Progenitor cell of endocrine pancreas (in vitro differentiated cells): ENCODE results near the gene PXDN. TPM values are rescaled to one million over a fixed set of nuclear protein-coding genes. Genes with fewer than 3 reads are reported as not detected.

ENCODE experiments used
- DNase-seq: peaks from one replicate; pipeline ENCODE4 v3.0.0; 2021; ENCODE audit warnings: low spot score; ENCODE audit not compliant: unreplicated experiment
- H3K27ac Mint-ChIP-seq: 2 replicates; pipeline ENCODE4 v1.8.0; 2021; ENCODE audit warnings: mild to moderate bottlenecking, moderate library complexity, mixed read lengths
- H3K27me3 Mint-ChIP-seq: 2 replicates; pipeline ENCODE4 v1.8.0; 2021; ENCODE audit warnings: mixed read lengths
- H3K36me3 Mint-ChIP-seq: 2 replicates; pipeline ENCODE4 v1.8.0; 2022; ENCODE audit warnings: mixed read lengths; ENCODE audit not compliant: insufficient read depth
- H3K4me1 Mint-ChIP-seq: 2 replicates; pipeline ENCODE4 v1.8.0; 2021; ENCODE audit warnings: low read depth, mixed read lengths
- H3K4me3 Mint-ChIP-seq: 2 replicates; pipeline ENCODE4 v1.8.0; 2021; ENCODE audit warnings: low read depth, mild to moderate bottlenecking, moderate library complexity, mixed read lengths
- H3K9me3 Mint-ChIP-seq: 2 replicates; pipeline ENCODE4 v1.8.0; 2021; ENCODE audit warnings: low read depth, mixed read lengths
- total RNA-seq: library from RNA; stranded (reverse); gene quantifications from 2 replicates; pipeline ENCODE4 v1.2.1, GENCODE V29; 2021
- TF ChIP-seq, protein P1 (sequence below): fragments of 200-600 bp; sonication (generic); IDR thresholded peaks from one replicate; pipeline ENCODE4 v1.5.0; 2021; ENCODE audit warnings: antibody characterized with exemption, mild to moderate bottlenecking; ENCODE audit not compliant: unreplicated experiment

The PXDN gene
- total RNA-seq, 1 donor from 2014 or later = 256 TPM

DNA sequence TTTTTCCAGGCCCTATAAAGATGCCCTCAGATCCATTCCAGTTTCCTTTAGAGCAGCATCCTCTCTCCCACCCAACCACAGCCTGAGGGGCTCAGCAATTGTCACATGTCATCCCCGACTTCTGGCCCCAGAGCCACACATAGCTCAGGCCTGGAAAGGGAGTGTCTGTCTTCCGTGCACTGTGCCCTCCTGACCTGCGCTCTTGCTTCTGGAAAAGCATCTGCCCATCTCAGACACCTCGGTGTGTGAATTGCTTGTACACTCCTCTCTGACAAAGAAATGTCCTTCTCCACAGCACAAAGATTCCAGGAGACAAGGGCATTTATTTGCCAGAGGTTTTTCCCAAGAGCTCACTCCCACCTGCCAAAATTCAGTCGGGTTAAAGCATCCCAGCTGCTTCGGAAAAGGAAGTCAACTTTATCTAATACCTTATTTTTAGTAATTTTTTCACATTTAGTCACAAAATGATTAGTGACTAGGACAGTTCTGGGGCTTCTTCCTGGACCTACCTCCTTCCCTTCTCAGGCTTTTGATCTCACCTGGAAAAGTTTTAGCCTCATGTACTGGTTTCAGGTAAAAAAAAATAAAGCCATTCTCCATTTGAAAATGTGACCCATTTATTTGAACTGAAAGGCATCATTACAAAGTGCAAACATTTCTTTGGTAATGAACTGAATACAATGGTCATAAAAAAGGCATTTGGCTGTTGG is 112.9 kb downstream of the PXDN start:
- TF ChIP-seq, protein P1, sequence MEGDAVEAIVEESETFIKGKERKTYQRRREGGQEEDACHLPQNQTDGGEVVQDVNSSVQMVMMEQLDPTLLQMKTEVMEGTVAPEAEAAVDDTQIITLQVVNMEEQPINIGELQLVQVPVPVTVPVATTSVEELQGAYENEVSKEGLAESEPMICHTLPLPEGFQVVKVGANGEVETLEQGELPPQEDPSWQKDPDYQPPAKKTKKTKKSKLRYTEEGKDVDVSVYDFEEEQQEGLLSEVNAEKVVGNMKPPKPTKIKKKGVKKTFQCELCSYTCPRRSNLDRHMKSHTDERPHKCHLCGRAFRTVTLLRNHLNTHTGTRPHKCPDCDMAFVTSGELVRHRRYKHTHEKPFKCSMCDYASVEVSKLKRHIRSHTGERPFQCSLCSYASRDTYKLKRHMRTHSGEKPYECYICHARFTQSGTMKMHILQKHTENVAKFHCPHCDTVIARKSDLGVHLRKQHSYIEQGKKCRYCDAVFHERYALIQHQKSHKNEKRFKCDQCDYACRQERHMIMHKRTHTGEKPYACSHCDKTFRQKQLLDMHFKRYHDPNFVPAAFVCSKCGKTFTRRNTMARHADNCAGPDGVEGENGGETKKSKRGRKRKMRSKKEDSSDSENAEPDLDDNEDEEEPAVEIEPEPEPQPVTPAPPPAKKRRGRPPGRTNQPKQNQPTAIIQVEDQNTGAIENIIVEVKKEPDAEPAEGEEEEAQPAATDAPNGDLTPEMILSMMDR = no peak
- Mint-ChIP-seq H3K27ac (peak overlapping the region; percentile 74), H3K4me3 (no peak overlapping the region), H3K36me3 (peaks cover 57% of the 10 kb centered on the region), H3K9me3 (no peaks in the 10 kb centered on the region), H3K27me3 (peaks cover 24% of the 10 kb centered on the region), H3K4me1 (peaks cover 12% of the 10 kb centered on the region)
- no peak for DNase-seq

- Mint-ChIP-seq H3K27ac (no peak overlapping the region), H3K4me1 (peaks cover 15% of the 10 kb centered on the region), H3K27me3 (peaks cover 35% of the 10 kb centered on the region), H3K9me3 (no peaks in the 10 kb centered on the region), H3K36me3 (peaks cover 46% of the 10 kb centered on the region), H3K4me3 (no peak overlapping the region)
- no peak for DNase-seq
- TF ChIP-seq, protein P1 = no peak
These were observed 115.4 kb downstream of the PXDN start for GRCh38 chr2:1628893-1629292.

GRCh38 chr2:1627628-1628381 is 116.5 kb downstream of the PXDN start:
- DNase-seq = no peak
- peaks cover 12% of the 10 kb centered on the region for H3K4me1 Mint-ChIP-seq
- H3K27ac Mint-ChIP-seq = no peak overlapping the region
- H3K36me3 Mint-ChIP-seq = peaks cover 37% of the 10 kb centered on the region
- no peak overlapping the region for H3K4me3 Mint-ChIP-seq
- H3K9me3 Mint-ChIP-seq = no peaks in the 10 kb centered on the region
- H3K27me3 Mint-ChIP-seq = peaks cover 37% of the 10 kb centered on the region
- TF ChIP-seq, protein P1 = no peak

DNA sequence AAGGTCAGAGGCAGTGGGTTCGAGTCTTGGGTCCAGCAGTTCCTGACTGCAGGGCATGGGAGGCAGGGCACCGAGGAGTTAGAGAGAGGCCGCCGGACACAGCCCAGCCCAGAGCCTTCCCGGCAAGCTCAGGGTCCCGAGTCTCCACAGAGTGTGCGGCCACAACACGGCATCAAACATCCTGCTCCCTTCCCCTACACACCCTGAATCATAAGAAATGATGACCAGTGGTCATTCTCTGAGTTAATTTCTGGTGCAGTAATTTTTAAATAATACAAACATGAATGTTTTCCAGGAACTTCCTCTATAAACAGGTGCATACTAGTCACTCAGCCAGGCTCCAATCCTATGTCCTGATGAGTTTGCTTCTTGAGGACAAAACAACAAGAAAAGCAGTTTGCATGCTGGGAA is 118.0 kb downstream of the PXDN start:
- DNase-seq = no peak
- H3K9me3 Mint-ChIP-seq = no peaks in the 10 kb centered on the region
- peaks cover 37% of the 10 kb centered on the region for H3K27me3 Mint-ChIP-seq
- TF ChIP-seq, protein P1 = no peak
- no peak overlapping the region for H3K4me3 Mint-ChIP-seq
- H3K27ac Mint-ChIP-seq = no peak overlapping the region
- H3K36me3 Mint-ChIP-seq = peaks cover 23% of the 10 kb centered on the region
- H3K4me1 Mint-ChIP-seq = peaks cover 3% of the 10 kb centered on the region

DNA sequence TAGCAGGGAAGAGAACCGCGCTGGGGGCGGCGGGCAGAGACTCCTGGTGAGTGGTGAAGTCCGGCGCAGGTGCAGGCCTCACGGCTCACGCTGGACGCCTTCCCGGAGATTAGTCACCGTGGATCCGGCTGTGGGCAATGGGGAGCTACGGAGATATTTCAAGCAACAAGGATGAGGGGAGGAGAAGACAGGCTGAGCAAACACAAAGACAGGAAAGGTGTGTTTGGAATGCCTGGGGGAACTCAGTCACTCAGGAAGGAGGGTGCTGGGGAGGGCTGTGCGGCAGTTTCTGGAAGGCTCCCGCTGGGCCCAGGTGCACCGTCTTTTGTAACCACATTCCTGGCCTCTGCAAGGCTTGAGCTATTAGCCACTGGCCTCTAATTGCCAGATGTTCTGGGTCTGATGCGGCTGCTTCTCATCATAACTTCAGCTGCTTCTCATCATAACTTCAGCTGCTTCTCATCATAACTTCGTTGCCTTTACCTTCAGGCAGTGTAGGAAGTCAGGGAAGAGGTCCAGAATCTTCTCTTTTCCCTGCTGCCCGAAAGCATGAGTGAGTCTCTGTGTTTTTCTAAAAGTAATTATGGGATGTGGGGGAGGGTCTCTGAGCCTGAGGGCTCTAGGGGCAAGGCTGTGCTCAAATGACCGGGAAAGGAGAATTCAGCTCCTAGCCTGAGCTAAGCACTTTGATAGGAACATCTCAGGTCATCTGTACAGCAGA is 118.9 kb downstream of the PXDN start:
- no peak overlapping the region for H3K4me3 Mint-ChIP-seq
- H3K27me3 Mint-ChIP-seq = peaks cover 39% of the 10 kb centered on the region
- peaks cover 3% of the 10 kb centered on the region for H3K4me1 Mint-ChIP-seq
- TF ChIP-seq, protein P1 = no peak
- peaks cover 3% of the 10 kb centered on the region for H3K9me3 Mint-ChIP-seq
- peaks cover 19% of the 10 kb centered on the region for H3K36me3 Mint-ChIP-seq
- no peak for DNase-seq
- H3K27ac Mint-ChIP-seq = peak overlapping the region; percentile 54
